ENCODE measurements around the gene MAD1L1. TPM values are rescaled to one million over a fixed set of nuclear protein-coding genes. Genes with fewer than 3 reads are reported as not detected.

The MAD1L1 gene
- total and polyA plus RNA-seq, 2 of the 8 experiments (the other 6 are each of a cell fraction or from before 2014, with no cell fraction given): 40.4 to 44.6 TPM

DNA sequence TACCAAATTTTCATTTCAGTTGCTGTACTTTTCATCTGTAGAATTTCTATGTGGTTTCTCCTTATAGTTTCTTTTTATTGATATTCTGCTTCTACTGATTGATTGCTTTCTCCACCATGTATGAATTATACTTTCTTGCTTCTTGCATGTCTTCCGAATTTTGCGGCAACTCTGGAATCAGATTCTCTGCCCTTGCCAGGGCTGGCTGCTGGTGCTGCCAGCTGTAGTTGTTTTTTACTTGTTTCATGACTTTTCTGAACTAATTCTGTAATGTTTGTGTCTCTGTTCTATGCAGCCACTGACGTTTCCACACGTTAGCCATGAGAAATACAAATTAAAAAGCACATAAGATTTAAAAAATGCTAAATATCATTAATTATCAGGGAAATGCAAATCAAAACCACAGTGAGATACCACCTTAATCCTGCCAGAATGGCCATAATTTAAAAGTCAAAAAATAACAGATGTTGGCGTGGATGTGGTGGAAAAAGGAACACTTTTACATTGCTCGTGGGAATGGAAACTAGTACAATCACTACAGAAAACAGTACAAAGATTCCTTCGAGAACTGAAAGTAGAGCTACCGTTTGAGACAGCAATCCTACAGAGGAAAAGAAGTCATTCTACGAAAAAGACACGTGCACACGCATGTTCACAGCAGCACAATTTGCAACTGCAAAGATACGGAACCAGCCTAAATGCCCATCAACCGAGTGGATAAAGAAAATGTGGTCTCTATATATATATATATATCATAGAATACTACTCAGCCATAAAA is 51.5 kb downstream of the MAD1L1 start (continued):
- TF ChIP-seq CBX5 (IDR thresholded peaks at IDR 0.05; ENCODE audit: low read depth, low read length) (no peak), TEAD4 (IDR thresholded peaks at IDR 0.05; ENCODE audit: low read depth, low read length) (no peak)
